SKM-1 treated with dmso at 0.1 percent for 144 hours (cell line): ENCODE measurements around the gene PTPN22.

Experiments
- DNase-seq: peaks from one replicate; lab custom pipeline; 2025; ENCODE audit not compliant: unreplicated experiment; lab: John Stamatoyannopoulos, UW

Gene PTPN22

DNA sequence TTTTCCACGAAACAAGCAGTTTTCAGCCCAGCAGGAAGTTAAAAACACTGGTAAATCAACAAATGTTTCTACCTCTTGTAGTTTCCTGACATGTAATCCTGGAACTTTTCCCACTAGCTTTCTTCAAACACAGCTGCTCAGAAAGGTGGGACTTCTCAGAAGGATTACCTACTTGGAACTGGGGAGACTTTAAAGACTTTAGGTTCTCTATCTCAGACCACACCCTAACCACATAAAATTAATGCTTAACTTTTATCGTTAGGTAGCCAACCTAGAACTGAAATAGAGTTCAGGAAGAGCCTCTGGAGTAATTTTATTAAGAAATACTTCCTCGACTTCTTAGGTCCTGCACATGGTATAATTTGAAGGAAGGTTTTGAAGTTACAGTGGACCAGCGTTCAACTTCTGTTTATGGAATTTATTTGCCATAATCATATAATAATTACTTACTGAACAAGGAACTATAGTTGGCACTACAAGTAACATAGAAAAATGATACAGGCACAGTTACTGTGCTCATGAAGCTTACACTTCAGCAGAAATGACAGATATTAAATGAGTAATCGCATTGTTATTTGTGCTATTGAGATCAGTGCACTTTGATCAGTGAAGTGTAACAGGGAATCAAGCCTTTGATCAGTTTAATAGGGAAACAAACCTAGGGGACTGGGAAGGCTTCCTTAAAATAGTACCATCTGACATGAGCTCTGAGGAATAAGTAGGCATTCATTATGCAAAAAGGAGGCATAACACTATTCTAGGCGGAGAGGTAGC is 16.1 kb upstream of the PTPN22 start, which contains the start of gene BCL2L15:
TSS of gene BCL2L15 (minus strand) at position 180 of the 774 bp plus-strand sequence. CDS start 206 bp downstream, outside the sequence.
- no peak for DNase-seq

DNA sequence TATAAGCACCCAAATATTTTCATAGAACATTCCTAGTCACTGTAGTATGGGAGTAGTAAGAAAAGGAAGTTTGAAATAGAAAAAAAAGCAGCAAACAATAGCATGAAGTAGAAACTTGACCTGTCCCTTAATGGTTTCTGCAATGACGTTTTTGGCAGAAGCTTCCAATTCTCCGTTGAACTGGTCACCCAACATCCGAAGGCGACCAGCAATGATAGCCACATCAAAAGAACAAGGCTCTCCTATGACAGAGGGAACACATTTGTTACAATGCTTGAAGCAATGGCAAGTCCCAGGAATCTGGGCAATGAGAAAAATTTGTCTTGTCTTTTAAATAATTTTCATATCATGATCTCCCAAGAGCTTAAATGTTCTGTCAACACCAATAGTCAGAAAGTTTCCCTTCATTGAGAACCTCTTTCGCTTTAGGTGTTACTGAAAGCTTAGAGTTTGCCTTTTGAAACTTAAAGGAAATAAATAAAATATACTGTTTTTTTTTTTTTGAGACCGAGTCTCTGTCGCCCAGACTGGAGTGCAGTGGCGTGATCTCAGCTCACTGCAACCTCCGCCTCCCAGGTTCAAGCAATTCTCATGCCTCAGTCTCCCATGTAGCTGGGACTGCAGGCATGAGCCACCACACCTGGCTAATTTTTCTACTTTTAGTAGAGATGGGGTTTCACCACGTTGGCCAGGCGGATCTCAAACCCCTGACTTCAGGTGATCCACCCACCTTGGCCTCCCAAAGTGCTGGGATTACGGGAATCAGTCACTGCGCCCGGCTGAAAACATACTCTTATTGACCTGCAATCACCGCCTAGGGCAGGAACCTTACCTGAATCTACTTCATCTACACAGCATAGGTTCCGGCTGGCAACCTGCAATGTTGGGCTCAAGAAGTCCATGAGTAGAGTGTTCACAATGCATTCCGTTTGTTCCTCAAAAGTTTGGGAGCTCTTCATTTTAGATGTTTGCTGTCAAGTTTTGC is 15.2 kb upstream of the PTPN22 start:
- no peak for DNase-seq

DNA sequence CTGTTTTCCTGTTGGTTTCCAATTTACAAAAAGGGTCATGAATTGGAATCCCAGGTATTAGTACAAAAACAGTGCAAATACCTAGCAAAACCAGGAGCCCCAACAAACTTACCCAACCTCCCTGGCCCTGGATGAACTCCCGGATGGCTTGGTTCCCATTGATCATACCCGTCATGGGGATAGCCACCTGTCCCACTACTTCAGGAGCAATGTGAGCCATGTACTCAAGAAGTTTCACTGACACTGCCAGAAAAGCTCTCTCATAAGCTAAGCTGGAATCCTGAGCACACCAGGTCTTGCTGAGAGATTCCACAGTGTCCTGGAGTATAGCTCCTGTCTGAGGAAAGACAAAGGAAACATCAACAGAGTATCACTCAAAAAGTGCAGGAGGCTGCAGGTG is 10.1 kb upstream of the PTPN22 start:
- no peak for DNase-seq

DNA sequence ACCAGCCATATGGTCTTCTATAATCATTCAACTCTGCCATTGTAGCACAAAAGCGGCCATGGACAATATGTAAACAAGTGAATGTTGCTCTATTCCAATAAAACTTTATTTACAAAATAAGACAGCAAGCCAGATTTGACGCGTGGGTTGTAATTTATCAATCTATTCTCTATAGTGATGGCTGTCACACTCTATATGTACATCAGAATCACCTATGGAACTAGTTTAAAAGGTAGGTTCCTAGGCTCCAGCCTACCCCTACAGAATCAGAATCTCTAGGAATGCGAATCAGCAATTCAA is 8.2 kb upstream of the PTPN22 start:
- DNase-seq, result no peak

DNA sequence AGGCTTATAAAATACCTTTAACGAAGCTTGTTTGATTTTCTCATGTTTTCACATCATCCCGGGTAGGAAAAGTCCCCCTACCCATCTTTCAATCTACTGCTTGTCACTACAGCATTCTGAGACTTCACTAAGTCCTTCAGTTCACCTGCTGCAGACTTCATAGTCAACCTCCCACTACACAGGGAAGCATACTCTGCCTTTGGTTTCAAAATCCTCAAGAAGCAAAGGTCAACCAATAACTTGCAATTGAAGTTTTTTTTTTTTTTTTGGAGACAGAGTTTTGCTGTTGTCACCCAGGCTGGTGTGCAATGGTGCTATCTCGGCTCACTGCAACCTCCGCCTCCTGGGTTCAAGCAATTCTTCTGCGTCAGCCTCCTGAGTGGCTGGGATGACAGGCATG is 4.7 kb upstream of the PTPN22 start:
- DNase-seq, result no peak

DNA sequence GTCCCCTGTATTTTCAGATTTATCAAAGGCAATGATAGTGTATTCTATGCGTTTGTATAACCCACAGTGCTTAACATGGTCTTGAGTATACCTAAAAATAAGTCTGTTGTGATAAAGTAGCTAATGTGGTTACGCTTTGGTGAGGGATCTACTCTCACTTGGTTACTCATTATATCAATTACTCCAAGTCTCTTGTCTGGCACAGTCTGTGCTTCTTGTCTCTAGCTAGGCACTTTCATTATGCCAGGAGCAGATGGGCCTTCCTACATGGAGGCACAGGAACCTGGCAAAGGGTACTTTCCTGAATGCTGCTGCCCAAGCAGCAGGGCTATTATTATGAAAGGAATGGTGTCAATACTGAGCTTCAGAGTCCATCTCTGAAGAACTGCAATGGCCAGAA is 4.2 kb upstream of the PTPN22 start:
- DNase-seq, result no peak

DNA sequence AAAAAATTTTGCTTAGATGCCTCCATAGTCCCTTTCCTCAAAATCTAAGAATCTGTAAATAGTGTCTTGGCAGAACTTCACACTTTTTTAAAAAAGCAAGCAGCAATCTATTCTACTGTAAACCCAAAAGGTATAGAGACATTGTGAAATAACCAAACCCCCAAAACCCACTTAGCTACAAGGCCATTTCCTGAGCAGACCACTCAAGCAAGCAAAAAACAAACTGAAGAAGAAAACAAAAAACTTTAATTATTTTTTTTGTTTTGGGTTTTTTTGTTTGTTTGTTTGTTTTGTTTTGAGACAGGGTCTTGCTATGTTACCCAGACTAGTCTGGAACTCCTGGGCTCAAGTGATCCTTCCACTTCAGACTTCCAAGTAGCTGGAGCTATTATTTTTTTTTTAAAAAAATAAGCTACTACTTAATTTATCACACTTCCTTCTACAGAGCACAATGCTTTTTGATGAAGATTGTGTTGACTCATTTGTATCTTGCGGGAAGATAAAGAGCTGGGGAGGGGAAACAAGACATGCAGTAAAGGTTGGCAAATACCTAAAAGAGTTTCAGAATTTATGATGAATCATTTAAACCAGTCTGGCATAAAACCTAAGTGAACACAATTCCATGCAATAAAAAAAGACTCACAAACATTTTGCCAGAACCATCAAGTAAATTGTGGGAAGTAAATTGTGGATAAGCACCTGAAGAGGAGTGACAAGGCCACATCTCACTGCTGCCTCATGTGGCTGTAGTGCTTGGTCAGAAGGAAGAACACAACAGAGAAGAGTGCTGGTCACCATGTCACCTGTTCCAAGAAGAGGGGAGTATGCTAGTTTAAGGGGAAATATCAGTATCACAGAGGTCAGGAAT is 2.7 kb upstream of the PTPN22 start:
- peak; percentile 56 for DNase-seq

DNA sequence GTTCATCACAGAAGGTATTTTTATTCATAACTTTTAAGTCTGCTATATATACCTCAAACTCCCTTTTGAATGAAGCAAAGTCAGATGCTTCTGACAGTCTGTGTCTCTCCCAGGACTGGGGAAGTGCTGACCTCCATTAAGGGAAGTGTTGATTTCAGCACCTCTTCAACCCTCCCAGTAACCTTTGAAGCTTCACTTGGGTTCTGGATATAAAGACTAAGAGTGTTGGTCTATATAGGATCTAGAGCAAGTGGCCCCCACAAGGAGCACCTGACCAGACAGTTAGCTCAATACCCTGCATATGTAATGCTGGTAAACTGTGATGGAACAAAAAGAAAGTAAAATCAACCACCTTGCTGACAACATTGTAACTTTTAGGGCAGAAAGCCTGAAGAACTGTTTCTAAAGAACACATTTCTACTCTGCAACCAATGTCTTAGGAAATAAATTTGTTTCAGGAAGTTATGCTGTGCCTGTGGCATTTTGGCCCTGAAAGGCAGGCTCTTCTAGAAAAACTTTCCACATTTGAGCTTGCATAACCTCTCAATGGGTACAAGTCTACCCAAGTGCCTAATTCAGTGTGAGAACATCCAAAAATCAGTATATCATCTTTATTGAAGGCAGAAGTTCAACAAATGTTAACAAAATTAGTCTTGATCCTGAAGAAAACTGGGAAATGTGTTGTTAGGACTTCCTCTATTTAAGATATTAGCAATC is 865 bp upstream of the PTPN22 start:
- DNase-seq, result peak; percentile 78

DNA sequence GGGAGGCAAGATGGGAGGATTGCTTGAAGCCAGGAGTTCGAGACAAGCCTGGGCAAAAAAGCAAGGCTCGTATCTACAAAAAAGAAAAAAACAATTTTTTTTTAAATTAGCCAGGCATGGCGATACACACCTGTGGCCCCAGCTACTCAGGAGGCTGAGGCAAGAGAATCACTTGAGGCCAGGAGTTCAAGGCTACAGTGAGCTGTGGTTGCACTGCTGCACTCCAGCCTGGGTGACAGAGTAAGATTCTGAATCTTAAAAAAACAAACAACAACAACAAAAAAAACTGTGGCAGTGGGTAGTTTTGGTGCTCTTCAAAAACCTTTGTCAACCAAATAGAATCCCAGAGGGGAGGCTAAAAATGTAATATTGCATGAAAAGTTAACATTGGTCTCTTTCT is 734 bp downstream of the PTPN22 start:
- DNase-seq, result no peak

DNA sequence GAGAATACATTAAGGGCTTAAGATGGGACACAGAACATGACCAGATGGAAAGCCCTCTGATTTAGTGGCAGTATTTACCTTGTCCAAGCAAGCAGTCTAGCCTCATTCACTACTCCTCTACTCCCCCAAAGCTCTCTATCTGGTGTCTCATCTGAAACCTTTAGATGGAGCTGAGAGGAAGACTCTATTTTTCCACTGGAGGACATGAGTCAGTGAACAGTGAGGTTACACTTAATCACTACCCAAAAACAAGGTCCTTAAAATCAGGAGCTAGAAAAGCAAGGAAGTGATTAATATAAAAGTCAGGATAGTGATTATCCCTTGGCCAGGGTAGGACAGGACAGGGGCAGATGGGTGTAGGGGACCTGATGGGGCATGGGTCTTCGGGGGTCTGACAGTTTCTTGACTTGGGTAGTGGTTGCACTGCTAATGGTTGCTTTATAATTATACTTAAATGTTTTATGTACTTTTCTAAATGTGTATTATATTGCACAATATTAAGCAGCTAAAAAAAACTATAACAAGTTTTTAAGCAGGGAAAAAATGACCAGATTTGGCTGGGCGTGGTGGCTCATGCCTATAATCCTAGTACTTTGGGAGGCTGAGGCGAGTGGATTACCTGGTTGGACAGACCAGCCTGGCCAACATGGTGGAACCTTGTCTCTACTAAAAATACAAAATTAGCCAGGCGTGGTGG is 3.0 kb downstream of the PTPN22 start:
- DNase-seq, result no peak

DNA sequence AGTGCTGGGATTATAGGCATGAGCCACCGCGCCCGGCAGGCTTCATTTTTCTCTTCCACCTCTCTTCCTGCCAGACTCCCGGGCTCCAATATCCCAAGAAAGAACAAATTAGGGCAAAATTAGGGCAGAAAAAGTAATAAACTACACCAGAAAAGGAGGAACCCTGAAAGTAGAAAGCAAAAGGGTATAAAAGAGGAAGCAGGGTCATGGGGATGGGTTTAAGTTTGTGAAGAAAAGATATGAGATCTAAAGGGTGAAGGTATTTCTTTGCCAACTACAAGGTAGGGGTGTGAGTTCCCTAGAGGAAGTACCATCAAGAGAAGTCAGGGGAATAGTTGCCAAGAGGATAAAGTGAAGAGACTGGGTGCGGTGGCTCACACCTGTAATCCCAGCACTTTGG is 9.9 kb downstream of the PTPN22 start:
- peak; percentile 19 for DNase-seq

DNA sequence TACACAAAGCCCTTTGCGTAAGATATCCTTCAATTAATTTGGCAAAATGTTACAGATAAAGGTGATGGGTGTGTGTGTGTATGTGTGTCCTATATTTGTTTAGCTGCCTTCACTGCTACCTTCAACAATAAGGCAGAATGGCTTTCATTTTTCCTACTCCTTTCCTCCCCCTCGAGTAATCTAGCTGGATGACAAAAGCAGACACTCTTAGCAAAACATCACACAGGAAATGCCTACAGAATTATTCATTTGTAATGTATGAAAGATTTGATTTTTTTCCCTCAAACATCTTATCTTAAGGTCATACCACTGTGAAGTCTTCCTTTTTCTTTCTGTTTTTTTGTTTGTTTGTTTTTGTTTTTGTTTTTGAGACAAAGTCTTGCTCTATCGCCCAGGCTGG is 10.6 kb downstream of the PTPN22 start:
- DNase-seq, result no peak

DNA sequence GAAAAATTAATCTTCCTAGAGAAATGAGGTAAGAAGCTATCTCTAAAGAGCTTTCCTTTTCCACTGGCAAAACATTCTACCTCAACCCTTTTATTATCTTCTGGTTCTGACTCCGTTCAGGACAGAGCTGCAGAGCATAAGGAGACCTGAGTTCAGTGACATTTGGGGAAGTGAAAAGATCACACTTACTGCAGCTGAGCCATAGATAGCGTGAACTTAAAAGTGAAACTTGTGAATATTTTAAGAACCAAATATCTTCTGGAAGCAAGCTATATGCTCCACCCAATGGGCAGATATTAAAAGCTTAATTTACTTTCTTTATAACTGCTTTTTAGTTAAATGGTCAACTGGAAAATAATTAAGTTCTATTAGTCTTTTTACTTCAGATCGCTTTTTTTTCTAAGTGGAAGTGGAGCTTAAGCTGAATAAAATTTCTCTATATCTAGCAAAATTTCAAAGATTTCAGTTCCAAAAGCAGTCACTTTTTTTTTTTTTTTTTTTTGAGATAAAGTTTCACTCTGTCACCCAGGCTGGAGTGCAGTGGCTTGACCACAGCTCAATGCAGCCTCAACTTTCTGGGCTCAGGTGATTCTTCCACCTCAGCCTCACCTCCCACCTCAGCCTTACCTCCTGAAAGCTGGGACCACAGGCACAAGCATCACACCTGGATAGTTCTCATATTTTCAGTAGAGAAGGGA is 11.9 kb downstream of the PTPN22 start:
- peak; percentile 55 for DNase-seq

DNA sequence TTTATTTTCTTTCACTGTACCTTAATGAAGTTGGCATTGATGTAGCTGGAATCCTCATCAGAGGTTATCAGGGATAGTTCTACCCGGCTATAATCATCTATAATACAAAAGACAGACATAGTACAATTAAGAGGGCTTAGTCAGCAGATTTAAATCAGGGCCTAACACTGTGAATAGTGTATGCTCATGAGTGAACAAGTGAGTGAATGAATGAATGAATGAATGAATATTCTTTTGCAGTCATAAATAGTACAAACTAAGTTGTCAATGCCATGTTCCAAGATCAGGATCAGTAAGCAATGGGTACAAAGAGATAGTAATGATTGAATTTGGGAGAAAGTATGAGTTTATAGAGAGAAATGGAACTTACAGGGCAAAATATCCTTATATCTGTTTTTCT is 12.5 kb downstream of the PTPN22 start:
- DNase-seq, result no peak

DNA sequence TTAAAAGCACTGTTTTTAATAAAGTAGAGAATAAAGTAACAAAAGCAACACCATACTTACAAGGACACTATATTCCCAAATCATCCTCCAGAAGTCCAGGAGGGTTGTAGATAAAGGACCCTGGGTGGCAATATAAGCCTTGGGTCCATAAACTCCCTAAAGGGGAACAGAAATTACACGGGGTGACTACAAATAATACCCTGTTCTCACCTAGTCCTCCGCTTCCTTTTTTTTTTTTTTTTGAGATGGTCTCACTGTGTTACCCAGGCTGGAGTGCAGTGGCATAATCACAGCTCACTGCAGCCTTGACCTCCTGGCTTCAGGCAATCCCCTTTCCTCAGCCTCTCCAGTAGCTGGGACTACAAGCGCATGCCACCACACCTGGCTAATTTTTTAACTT is 13.1 kb downstream of the PTPN22 start:
- DNase-seq, result peak; percentile 31

DNA sequence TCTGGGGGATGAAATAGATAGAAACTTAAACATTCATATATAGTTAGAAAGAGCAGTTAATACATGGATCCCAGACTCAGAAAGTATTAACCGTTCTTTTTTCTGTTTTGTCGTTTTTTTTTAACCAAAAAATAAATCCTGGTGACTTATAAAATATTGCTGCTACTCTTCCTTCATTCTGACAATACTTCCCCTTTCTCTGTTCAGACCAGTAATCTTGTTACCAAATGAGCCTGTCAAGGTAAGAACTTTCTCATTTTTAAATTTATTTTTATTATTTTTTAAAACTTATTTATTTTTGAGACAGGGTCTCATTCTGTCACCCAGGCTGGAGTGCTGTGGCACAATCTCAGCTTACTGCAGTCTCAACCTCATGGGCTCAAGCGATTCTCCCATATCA is 13.7 kb downstream of the PTPN22 start:
- DNase-seq, result peak; percentile 53

DNA sequence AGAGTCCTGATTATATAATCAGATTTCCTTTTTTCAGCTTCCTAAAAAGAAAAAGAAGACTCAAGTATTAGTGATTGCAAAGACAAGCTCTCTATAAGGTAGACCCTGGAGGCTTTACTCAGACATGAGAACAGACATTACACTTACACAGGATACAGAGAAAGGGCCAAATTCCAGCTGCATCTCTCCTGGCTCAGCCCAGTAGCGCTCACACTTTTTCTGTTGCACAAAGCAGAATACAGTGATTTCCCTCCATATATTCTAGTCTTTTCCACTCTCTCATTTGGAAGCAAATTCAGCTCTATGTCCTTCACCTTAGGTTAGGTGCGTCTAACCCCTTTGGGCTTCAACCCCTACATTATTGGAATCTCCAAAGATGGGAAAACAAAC is 15.1 kb downstream of the PTPN22 start:
- DNase-seq, result no peak

DNA sequence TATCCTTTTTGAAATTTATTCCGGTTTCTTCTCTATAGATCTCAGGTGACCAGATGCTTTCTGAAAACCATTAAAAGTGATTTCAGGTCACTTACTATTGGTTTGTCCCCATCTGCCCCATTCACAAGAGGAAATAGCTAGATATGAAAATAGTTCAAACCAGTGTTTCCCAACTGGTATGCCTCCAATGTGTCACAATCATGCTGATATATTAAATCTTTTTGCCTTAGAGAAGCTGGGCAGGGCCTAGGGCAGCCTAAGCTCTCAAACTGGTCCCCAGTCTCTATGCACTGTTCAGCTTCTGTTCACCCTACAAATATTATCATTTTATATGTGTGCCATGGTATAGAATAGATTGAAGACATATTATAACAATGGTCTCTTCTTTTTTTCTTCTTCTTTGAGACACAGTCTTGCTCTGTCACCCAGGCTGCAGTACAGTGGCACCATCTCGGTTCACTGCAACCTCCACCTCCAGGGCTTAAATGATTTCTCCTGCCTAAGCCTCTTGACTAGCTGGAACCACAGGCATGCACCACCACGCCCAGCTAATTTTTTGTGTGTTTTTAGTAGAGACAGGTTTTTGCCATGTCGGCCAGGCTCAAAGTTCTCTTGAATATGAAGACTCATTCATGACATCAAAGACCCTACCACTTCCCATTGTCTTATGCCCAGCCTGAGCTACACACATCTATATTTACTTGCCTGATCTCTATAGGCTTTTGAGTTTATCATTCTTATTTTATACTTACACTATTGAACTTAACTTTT is 15.7 kb downstream of the PTPN22 start:
- DNase-seq, result peak; percentile 22

DNA sequence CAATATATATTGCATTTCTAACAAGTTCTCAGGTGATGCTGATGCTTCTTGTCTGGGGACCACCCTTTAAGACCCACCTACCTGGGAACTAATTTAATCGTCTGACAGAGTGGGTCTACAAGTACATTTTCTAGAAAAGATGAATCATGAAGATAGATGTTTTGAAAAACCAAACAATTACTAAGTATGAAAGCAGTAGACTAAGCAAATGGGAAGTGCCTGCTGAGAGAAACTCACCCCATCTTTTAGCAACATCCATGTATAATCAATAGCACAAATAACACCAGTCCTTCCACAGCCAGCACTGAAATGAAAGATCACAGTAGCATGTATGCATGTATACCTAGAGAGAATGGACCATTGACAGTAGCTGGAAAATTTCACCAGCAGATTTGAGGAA is 17.3 kb downstream of the PTPN22 start:
- DNase-seq, result no peak
